Adrenal gland (tissue), 12 donors: ENCODE measurements around the gene SDC4. TPM values are rescaled to one million over a fixed set of nuclear protein-coding genes. Genes with fewer than 3 reads are reported as not detected.

Experiments used
- DNase-seq, 7 donors: peaks; one replicate each; pipeline ENCODE4 v3.0.0-alpha.2; 2019 to 2020
- H3K27ac ChIP-seq, 5 donors: fragments of 200-600 bp; sonication (generic) in 4 of 5; 1 replicate in 3 of 5; 2 replicates in 2 of 5; pipeline versions ENCODE4 v1.5.1 to v1.8.0; 2016 to 2020; ENCODE audit warnings: mild to moderate bottlenecking in 1 of 5
- H3K27me3 ChIP-seq: fragments of 200-600 bp; 2 replicates; pipeline ENCODE4 v1.8.0; 2021
- H3K36me3 ChIP-seq, 2 donors: fragments of 200-600 bp; replicated peaks in 1 of 2; 1 replicate in 1 of 2; 2 replicates in 1 of 2; pipeline versions ENCODE4 v1.5.1 to v1.8.0; 2018 to 2022
- H3K4me1 ChIP-seq, 2 donors: fragments of 200-600 bp; replicated peaks in 1 of 2; 1 replicate in 1 of 2; 2 replicates in 1 of 2; pipeline versions ENCODE4 v1.5.1 to v1.8.0; 2018 to 2021
- H3K4me3 ChIP-seq, 4 donors: fragments of 200-600 bp; sonication (generic) in 3 of 4; one replicate each; pipeline ENCODE4 v1.5.1; 2016 to 2018
- H3K9me3 ChIP-seq, 3 donors: fragments of 200-600 bp; sonication (generic) in 1 of 3; replicated peaks in 1 of 3; 1 replicate in 2 of 3; 2 replicates in 1 of 3; pipeline versions ENCODE4 v1.5.1 to v1.8.0; 2016 to 2021
- CTCF ChIP-seq, 6 experiments: fragments of 450-650 bp in 4 of 6; fragments of 200-600 bp in 2 of 6; sonication (generic) in 1 of 6; IDR thresholded peaks; 1 replicate in 5 of 6; 2 replicates in 1 of 6; pipeline versions ENCODE4 v1.5.1 to v1.8.0; 2016 to 2021; ENCODE audit warnings: antibody characterized with exemption in 6 of 6, mild to moderate bottlenecking in 2 of 6, moderate library complexity in 1 of 6
- POLR2A ChIP-seq, 2 donors: fragments of 450-650 bp; IDR thresholded peaks; one replicate each; pipeline ENCODE4 v1.6.1; 2017; ENCODE audit warnings: antibody characterized with exemption in 2 of 2, mild to moderate bottlenecking in 2 of 2, moderate library complexity in 1 of 2
- WGBS, 4 donors: extraction: QIAGEN DNeasy Blood & Tissue Kit in 2 of 4; methylation state at CpG; one replicate each; pipeline versions ENCODE4 v1.1.5 to v1.1.7; 2013 to 2017; 5-methylcytosine and 5-hydroxymethylcytosine counted together
- intact Hi-C, 2 donors: fragments of 100-400 bp; cut with DNase I; formaldehyde crosslinking; loops; one replicate each; pipeline versions ENCODE4 v1.14.1 to v1.15.0; 2022 to 2023
- polyA plus RNA-seq, 3 donors: library from polyadenylated mRNA; stranded (reverse); fragments of 200-250 nt in 2 of 3; fragments of 350-450 nt in 1 of 3; fragmentation: Illumina TruSeq in 1 of 3; extraction: RNeasy Lipid Tissue Mini Kit (QIAGEN cat#74804) in 1 of 3; gene quantifications; one replicate each; pipeline ENCODE4 v1.2.3, GENCODE V29; 2013 to 2014
- total RNA-seq, 9 donors: library from RNA; depleted of rRNA in 4 of 9; stranded (reverse); fragments of >200 nt in 4 of 9; fragments of 120-200 nt in 1 of 9; fragmentation: NEBNext Ultra II Directional in 1 of 9; extraction: Animal tissue kit (Norgen Biotek cat#: 25700) in 1 of 9; gene quantifications; one replicate each; pipeline versions ENCODE4 v1.1.0 to v1.2.4, GENCODE V29; 2013 to 2023
- donor health status: healthy with polysubstance abuse.
- donor health status: Bipolar disorder and iron deficiency.
- donor health status: DM: yes; HTN: yes; CAD: no.
- donor health status: DM: no; HTN: no; CAD: no.
- donor health status: DM: no; HTN: no; CAD: no.
- donor health status: DM: yes; HTN: yes; CAD: no.

The SDC4 gene
- total and polyA plus RNA-seq, 12 donors = 48.7 to 128 (median 72.4) TPM

GRCh38 chr20:45361793-45362192, 13.6 kb upstream of the SDC4 start:
- H3K4me1 ChIP-seq = peaks cover 31 to 41% of the 10 kb centered on the region in 2 donors

GRCh38 chr20:45359406-45360148, 11.4 kb upstream of the SDC4 start:
- TF ChIP-seq CTCF (IDR thresholded peaks at IDR 0.05) (no peak), POLR2A (IDR thresholded peaks at IDR 0.05) (no peak)
- 68 to 73% (median 71%) methylated on average over 8 to 9 of the region's 9 CpGs for WGBS, 4 donors
- Histone ChIP-seq H3K27me3 (no peaks in the 10 kb centered on the region), H3K9me3 (no peaks in the 10 kb centered on the region), H3K36me3 (no peaks in the 10 kb centered on the region), H3K27ac (peak overlapping the region; percentile 61 to 97 (median 89)), H3K4me3 (no peak overlapping the region), H3K4me1 (peaks cover 40 to 54% of the 10 kb centered on the region in 2 donors)
- intact Hi-C loops = no loop called here
- DNase-seq = peak in 3 of 7 donors; percentile 40 to 68 (median 47)

More at GRCh38 chr20:45361793-45362192, 13.6 kb upstream of the SDC4 start:
- Histone ChIP-seq H3K4me3 (no peak overlapping the region), H3K27me3 (no peaks in the 10 kb centered on the region), H3K27ac (peak overlapping the region in 2 of 5 donors; percentile 4 to 89), H3K36me3 (peaks cover 0 to 10% of the 10 kb centered on the region in 2 donors), H3K9me3 (no peaks in the 10 kb centered on the region)
- 66 to 76% (median 72%) methylated on average over 6 of the region's 6 CpGs for WGBS, 4 donors
- TF ChIP-seq CTCF (IDR thresholded peaks at IDR 0.05) = no peak
- no peak for TF ChIP-seq POLR2A (IDR thresholded peaks at IDR 0.05)
- peak in 2 of 7 donors; percentile 21 to 30 for DNase-seq
- intact Hi-C loops = no loop called here

DNA sequence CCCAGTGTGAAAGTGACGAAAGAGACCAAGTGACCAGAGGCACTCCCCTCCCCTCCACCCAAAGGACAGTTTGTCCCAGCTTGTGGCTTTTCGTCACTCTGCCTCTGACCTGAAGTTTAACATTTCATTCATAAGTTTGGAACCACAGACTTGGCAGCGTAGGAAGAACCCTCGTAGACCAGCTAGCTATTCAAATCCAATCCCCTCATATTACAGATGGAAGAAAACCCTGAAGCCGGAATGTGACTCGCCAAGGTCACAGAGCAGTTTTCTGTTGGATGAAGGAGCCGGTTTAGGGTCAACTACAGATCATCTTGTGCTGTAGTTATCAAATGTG, 10.8 kb upstream of the SDC4 start:
- H3K4me3 ChIP-seq = no peak overlapping the region
- H3K9me3 ChIP-seq = no peaks in the 10 kb centered on the region
- intact Hi-C loops = no loop called here
- H3K27ac ChIP-seq = peak overlapping the region; percentile 61 to 97 (median 89)
- peaks cover 41 to 55% of the 10 kb centered on the region in 2 donors for H3K4me1 ChIP-seq
- TF ChIP-seq POLR2A (IDR thresholded peaks at IDR 0.05) (peak in 1 of 2 donors; percentile 55), CTCF (IDR thresholded peaks at IDR 0.05) (no peak)
- WGBS, 4 donors = 18 to 30% (median 28%) methylated on average over 7 of the region's 7 CpGs
- no peaks in the 10 kb centered on the region for H3K27me3 ChIP-seq
- DNase-seq = peak; percentile 64 to 94 (median 85)
- H3K36me3 ChIP-seq = no peaks in the 10 kb centered on the region

- 7 to 14% (median 11%) methylated on average over 9 to 10 of the region's 10 CpGs for WGBS, 4 donors
- H3K27me3 ChIP-seq = no peaks in the 10 kb centered on the region
- TF ChIP-seq POLR2A (IDR thresholded peaks at IDR 0.05) (peak; percentile 14 to 77), CTCF (IDR thresholded peaks at IDR 0.05) (no peak)
- H3K27ac ChIP-seq = peak overlapping the region; percentile 61 to 97 (median 89)
- intact Hi-C loops = no loop called here
- H3K4me3 ChIP-seq = peak overlapping the region in 2 of 4 donors; percentile 2 to 15
- peak; percentile 81 to 96 (median 95) for DNase-seq
- H3K4me1 ChIP-seq = peaks cover 41 to 49% of the 10 kb centered on the region in 2 donors
- H3K36me3 ChIP-seq = no peaks in the 10 kb centered on the region
- no peaks in the 10 kb centered on the region for H3K9me3 ChIP-seq
These were observed 10.3 kb upstream of the SDC4 start for GRCh38 chr20:45358282-45359068.
